HCT116 (cell line): Measurements from ENCODE around the gene WDR38. TPM values are rescaled to one million over a fixed set of nuclear protein-coding genes. Genes with fewer than 3 reads are reported as not detected.

Experiments
- ATAC-seq: fragments of 200-7000 bp; cut with Tn5 transposase; 2 replicates; pipeline ENCODE4 v1.9.1; 2020; ENCODE audit warnings: mild to moderate bottlenecking, moderate library complexity
- BruUV-seq: library from RNA; stranded (reverse); fragments of 400-500 nt; replicated peaks from 2 replicates; lab custom pipeline; 2021; lab: Mats Ljungman, UMichigan
- CTCF ChIA-PET: fragments of 300-600 bp; sonication (Branson Sonifier 250); formaldehyde crosslinking; loops from one replicate; lab custom pipeline; 2021; ENCODE audit warnings: antibody characterized with exemption; lab: Charles Lee
- POLR2A ChIA-PET: fragments of 300-600, 350-600 bp; sonication (Branson Sonifier 250); formaldehyde crosslinking; loops from one replicate; lab custom pipeline; 2021; ENCODE audit warnings: antibody characterized with exemption; lab: Charles Lee
- RAD21 ChIA-PET, 2 experiments: fragments of 300-600 bp; sonication (Branson Sonifier 250); formaldehyde crosslinking; loops; one replicate each; lab custom pipeline; 2023; ENCODE audit warnings: low total read pairs in 2 of 2; ENCODE audit not compliant: uncharacterized antibody in 2 of 2, unreplicated experiment in 2 of 2, low non-redundant PET in 1 of 2; lab: Charles Lee
- DNase-seq: peaks from one replicate; pipeline ENCODE4 v3.0.0-alpha.2; 2010; ENCODE audit warnings: low read depth, low spot score
- H2AFZ ChIP-seq: fragments of 200-600 bp; shearing (Covaris generic), sonication (generic); 2 replicates; pipeline ENCODE4 v1.6.1; 2017; ENCODE audit warnings: low read depth, mixed run types, mixed read lengths, antibody characterized with exemption, low read length; ENCODE audit not compliant: poor library complexity, severe bottlenecking
- H3K27ac ChIP-seq: 2 replicates; pipeline ENCODE4 v1.5.1; 2012; ENCODE audit warnings: low read depth, low read length
- H3K27me3 ChIP-seq: fragments of 200-600 bp; sonication (generic); 2 replicates; pipeline ENCODE4 v1.6.1; 2016; ENCODE audit warnings: mixed run types, low read length, mixed read lengths; ENCODE audit not compliant: insufficient read depth
- H3K36me3 ChIP-seq, 2 experiments: fragments of 200-500 bp in 1 of 2; fragments of 200-600 bp in 1 of 2; sonication (Bioruptor generic) in 1 of 2; sonication (generic) in 1 of 2; 2 replicates each; pipeline versions ENCODE4 v1.5.1 to v1.6.1; 2014 to 2016; ENCODE audit warnings: low read length in 2 of 2, inconsistent platforms in 1 of 2, mixed read lengths in 1 of 2, mixed run types in 1 of 2; ENCODE audit not compliant: insufficient read depth in 2 of 2, control insufficient read depth in 1 of 2
- H3K4me1 ChIP-seq, 2 experiments: fragments of 200-600 bp in 1 of 2; sonication (generic) in 1 of 2; 2 replicates each; pipeline versions ENCODE4 v1.5.1 to v1.6.1; 2012 to 2017; ENCODE audit warnings: low read length in 2 of 2, inconsistent platforms in 1 of 2, mild to moderate bottlenecking in 1 of 2, mixed read lengths in 1 of 2, mixed run types in 1 of 2, moderate library complexity in 1 of 2; ENCODE audit not compliant: insufficient read depth in 2 of 2, control insufficient read depth in 1 of 2
- H3K4me2 ChIP-seq: fragments of 200-600 bp; sonication (generic); 2 replicates; pipeline ENCODE4 v1.6.1; 2017; ENCODE audit warnings: mixed run types, low read length, mixed read lengths
- H3K4me3 ChIP-seq, 2 experiments: fragments of 200-600 bp in 1 of 2; sonication (generic) in 1 of 2; replicated peaks in 1 of 2; 2 replicates each; pipeline ENCODE4 v1.5.1; 2011 to 2016; ENCODE audit warnings: low read length in 2 of 2, control low read depth in 1 of 2, low read depth in 1 of 2, mild to moderate bottlenecking in 1 of 2, mixed read lengths in 1 of 2, mixed run types in 1 of 2
- H3K79me2 ChIP-seq: fragments of 200-600 bp; sonication (generic); 2 replicates; pipeline ENCODE4 v1.6.1; 2017; ENCODE audit warnings: mild to moderate bottlenecking, mixed run types, low read length, moderate library complexity, mixed read lengths; ENCODE audit not compliant: insufficient read depth
- H3K9ac ChIP-seq: fragments of 200-600 bp; sonication (generic); 2 replicates; pipeline ENCODE4 v1.6.1; 2016; ENCODE audit warnings: low read length, mixed read lengths
- H3K9me2 ChIP-seq: fragments of 200-600 bp; sonication (generic), shearing (Covaris generic); 2 replicates; pipeline ENCODE4 v1.6.1; 2017; ENCODE audit warnings: mixed run types, mild to moderate bottlenecking, moderate library complexity; ENCODE audit not compliant: insufficient read depth
- H3K9me3 ChIP-seq, 2 experiments: fragments of 200-500 bp in 1 of 2; fragments of 200-600 bp in 1 of 2; sonication (Bioruptor generic) in 1 of 2; sonication (generic) in 1 of 2; 2 replicates each; pipeline ENCODE4 v1.6.1; 2014 to 2017; ENCODE audit warnings: low read length in 2 of 2, mixed read lengths in 2 of 2, inconsistent platforms in 1 of 2, low read depth in 1 of 2, mild to moderate bottlenecking in 1 of 2, mixed run types in 1 of 2, moderate library complexity in 1 of 2; ENCODE audit not compliant: control insufficient read depth in 1 of 2, insufficient read depth in 1 of 2
- H4K20me1 ChIP-seq: fragments of 200-600 bp; sonication (generic), shearing (Covaris generic); 2 replicates; pipeline ENCODE4 v1.6.1; 2017; ENCODE audit warnings: mixed run types, mild to moderate bottlenecking, moderate library complexity; ENCODE audit not compliant: insufficient read depth
- CBX3 ChIP-seq: IDR thresholded peaks from 2 replicates; pipeline ENCODE4 v1.6.1; 2012; ENCODE audit warnings: low read depth
- ELF1 ChIP-seq: IDR thresholded peaks from 2 replicates; pipeline ENCODE4 v1.6.1; 2012; ENCODE audit warnings: low read depth, borderline replicate concordance
- EZH2 ChIP-seq: fragments of 200-600 bp; sonication (generic); IDR thresholded peaks from 2 replicates; pipeline ENCODE4 v1.6.1; 2017; ENCODE audit warnings: antibody characterized with exemption, mixed run types
- EZH2phosphoT487 ChIP-seq: fragments of 200-600 bp; IDR thresholded peaks from 2 replicates; pipeline ENCODE4 v1.6.1; 2018; ENCODE audit warnings: antibody characterized with exemption, borderline replicate concordance
- FOSL1 ChIP-seq: IDR thresholded peaks from 2 replicates; pipeline ENCODE4 v1.6.1; 2012; ENCODE audit warnings: low read depth
- SP1 ChIP-seq: IDR thresholded peaks from 2 replicates; pipeline ENCODE4 v1.6.1; 2012; ENCODE audit warnings: low read depth
- SRF ChIP-seq: IDR thresholded peaks from 2 replicates; pipeline ENCODE4 v1.6.1; 2012; ENCODE audit warnings: low read depth
- YY1 ChIP-seq: IDR thresholded peaks from 2 replicates; pipeline ENCODE4 v1.6.1; 2011; ENCODE audit warnings: low read length, low read depth, moderate library complexity, mild to moderate bottlenecking; ENCODE audit not compliant: insufficient replicate concordance; ENCODE audit errors: extremely low read depth
- ZNF274 ChIP-seq: fragments of 200-500 bp; sonication (Bioruptor generic); IDR thresholded peaks from 2 replicates; pipeline ENCODE4 v1.6.1; 2014; ENCODE audit warnings: mild to moderate bottlenecking, low read depth, low read length, inconsistent platforms
- intact Hi-C: fragments of 100-400 bp; cut with micrococcal nuclease; formaldehyde crosslinking; loops from 2 replicates; pipeline ENCODE4 v1.10.0; 2022
- total RNA-seq: library from RNA; stranded (reverse); gene quantifications from one replicate; pipeline ENCODE4 v1.2.1, GENCODE V29; 2021; ENCODE audit not compliant: unreplicated experiment
- TF ChIP-seq, protein P1 (sequence below): IDR thresholded peaks from 2 replicates; pipeline ENCODE4 v1.6.1; 2012; ENCODE audit warnings: low read depth

WDR38 gene
- total RNA-seq, 1 experiment from 2014 or later: not detected

DNA sequence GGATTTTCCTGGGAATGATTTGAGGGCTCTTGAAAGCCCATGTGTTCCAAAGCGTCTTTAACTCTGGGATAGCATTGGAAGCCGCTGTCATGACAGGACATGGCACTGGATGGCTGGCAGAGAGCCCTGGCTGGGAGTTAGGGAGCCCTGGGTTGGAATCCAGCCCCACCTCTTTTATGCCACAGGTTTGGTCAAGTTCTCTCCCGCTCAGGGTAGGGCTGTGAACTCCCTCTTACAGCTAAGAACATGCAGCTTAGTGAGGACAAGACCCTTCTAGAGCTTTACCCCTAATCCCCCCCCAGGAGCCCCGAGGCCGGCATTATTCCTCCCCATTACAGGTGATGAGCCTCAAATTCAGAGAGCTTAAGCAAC lies 39.1 kb upstream of the WDR38 start:
- CTCF ChIA-PET: interaction anchor here (0.6 to 2.6 kb wide), 4 partner anchors 18 to 39 kb away, joined by 3 to 15 read pairs (median 6); partner anchors contain the start of gene WDR38
- no peak overlapping the region for H2AFZ ChIP-seq
- H3K27ac ChIP-seq: no peak overlapping the region
- H3K9ac ChIP-seq: no peak overlapping the region
- H4K20me1 ChIP-seq: no peaks in the 10 kb centered on the region
- intact Hi-C loops: no loop called here
- no peaks in the 10 kb centered on the region for H3K27me3 ChIP-seq
- RAD21 ChIA-PET: no interaction called here
- H3K79me2 ChIP-seq: no peaks in the 10 kb centered on the region
- DNase-seq (no peak), ATAC-seq (no peak)
- H3K9me3 ChIP-seq: no peaks in the 10 kb centered on the region
- POLR2A ChIA-PET: interaction anchor here (1.1 kb wide), 1 partner anchor 427 kb away, joined by 3 read pairs; the partner anchor contains the start of gene HSPA5
- peaks cover 58 to 74% of the 10 kb centered on the region in 2 experiments for H3K4me1 ChIP-seq
- H3K4me3 ChIP-seq: no peak overlapping the region
- H3K9me2 ChIP-seq: no peaks in the 10 kb centered on the region
- TF ChIP-seq SRF (no peak), FOSL1 (no peak), SP1 (no peak), YY1 (no peak), CBX3 (no peak), EZH2 (no peak), ELF1 (no peak), ZNF274 (no peak), EZH2phosphoT487 (no peak)
- TF ChIP-seq, protein P1, sequence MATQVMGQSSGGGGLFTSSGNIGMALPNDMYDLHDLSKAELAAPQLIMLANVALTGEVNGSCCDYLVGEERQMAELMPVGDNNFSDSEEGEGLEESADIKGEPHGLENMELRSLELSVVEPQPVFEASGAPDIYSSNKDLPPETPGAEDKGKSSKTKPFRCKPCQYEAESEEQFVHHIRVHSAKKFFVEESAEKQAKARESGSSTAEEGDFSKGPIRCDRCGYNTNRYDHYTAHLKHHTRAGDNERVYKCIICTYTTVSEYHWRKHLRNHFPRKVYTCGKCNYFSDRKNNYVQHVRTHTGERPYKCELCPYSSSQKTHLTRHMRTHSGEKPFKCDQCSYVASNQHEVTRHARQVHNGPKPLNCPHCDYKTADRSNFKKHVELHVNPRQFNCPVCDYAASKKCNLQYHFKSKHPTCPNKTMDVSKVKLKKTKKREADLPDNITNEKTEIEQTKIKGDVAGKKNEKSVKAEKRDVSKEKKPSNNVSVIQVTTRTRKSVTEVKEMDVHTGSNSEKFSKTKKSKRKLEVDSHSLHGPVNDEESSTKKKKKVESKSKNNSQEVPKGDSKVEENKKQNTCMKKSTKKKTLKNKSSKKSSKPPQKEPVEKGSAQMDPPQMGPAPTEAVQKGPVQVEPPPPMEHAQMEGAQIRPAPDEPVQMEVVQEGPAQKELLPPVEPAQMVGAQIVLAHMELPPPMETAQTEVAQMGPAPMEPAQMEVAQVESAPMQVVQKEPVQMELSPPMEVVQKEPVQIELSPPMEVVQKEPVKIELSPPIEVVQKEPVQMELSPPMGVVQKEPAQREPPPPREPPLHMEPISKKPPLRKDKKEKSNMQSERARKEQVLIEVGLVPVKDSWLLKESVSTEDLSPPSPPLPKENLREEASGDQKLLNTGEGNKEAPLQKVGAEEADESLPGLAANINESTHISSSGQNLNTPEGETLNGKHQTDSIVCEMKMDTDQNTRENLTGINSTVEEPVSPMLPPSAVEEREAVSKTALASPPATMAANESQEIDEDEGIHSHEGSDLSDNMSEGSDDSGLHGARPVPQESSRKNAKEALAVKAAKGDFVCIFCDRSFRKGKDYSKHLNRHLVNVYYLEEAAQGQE: no peak
- peak overlapping the region; percentile 98; the same call in 1 of the 2 replicates for H3K4me2 ChIP-seq
- BruUV-seq: no TSS peak
- no peaks in the 10 kb centered on the region for H3K36me3 ChIP-seq
